Hematopoietic multipotent progenitor cell treated with erythropoietin and hydrocortisone succinate and interleukin-3 and kit ligand, for 4 days (in vitro differentiated cells): ENCODE data around the gene AMFR.
A peak's percentile ranks its signal among the peaks of the same experiment; 100 is the strongest.
"Not testable (repeated sequence)": the region's sequence is repeated elsewhere in the genome, so short reads cannot be mapped to it uniquely, and the experiment has no call there.

Source experiments
- DNase-seq: peaks from one replicate; pipeline ENCODE4 v3.0.0-alpha.2; 2015

AMFR gene

DNA sequence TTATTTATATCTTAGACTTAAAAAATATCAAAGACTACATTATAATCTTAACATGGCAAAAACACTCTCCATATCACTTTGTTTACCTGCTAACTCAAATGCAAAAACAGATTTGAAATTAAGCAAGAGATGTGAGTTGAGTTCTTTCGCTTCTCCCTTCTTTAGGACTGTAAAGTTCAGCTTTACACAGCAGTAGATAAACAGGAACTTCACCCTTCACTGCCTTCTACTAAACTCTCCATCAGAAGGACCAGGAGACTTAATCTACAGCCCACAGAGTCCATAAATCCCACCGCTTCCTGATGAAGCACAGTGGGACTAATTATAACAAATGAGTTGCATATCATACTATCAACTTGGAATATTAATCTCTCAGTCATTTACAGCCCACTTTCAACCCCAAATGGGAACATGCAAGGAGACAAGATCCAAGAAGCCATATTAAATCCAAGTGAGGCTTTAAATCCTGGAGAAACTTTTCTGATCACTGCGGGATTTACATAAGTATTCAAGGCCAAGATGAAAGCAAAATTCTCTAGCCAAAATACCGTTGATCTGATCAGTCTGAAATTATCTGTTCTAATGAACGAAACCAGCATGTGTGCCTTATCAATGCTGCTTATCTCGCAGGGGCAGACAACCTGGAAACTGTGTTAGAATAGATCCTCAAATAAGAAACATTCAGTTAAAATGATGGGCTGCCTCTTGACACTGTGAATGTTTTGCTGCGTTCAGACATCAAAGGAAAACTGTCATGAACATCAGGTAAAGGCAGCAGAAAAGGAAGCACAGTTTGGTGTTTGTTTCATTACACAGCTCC, 1.6 kb downstream of the AMFR start:
- DNase-seq = peak; percentile 59

DNA sequence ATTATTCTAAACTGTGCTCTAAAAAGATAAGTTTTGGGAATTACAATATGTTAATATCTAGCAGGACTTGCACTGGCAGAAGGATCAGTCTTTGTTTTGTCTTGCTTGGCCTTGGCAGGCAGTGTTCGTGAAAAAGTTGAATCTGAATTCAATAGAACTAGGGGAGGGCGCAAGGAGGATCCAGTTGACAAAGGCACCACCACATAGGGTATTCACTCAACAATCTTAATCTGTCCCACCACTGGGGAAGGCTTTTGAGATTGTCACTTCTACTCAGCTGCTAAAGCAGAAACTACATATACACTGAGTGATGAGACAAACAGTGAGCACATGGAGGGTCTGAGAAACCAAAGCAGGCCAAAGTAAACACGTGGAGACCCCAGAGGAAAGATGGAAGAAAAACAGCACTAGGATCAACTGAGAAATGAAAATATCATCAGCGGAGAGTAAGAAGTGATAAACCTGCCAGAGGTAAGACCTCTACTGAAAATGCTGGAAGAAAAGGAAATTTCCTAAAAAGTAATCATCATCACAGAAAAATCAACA, 2.4 kb downstream of the AMFR start:
- DNase-seq = no peak

DNA sequence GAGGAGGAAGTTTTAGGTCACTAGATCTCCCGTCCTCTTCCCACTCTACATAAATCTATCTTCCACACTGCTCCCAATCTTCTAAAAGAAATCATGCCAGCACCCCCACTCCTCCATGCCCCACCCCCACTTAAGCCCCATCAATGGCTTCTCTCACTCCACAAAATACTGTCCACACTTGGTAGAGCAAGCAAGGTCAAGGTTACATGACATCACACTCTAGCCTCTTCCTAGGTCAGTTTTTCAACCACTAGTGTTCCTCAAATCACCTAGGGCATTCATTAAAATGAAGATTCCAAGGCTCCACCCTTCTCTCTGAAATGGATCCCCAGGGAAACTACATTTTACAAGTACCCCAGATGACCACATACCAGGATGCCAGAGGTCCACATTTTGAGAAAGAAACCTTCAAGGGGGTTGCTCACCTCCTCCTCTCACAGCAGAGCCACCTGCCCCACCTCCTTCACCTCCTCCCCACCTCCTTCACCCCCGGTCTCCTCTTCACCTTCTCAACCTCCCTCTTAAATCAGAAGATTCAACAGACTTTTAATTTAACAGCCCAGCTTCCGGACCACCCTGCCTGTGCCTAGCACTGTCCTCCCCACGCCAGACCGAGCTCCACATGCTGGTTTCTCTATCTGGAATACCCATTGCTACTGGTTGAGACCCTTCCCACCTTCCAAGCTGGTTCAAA, 3.2 kb downstream of the AMFR start:
- no peak for DNase-seq

DNA sequence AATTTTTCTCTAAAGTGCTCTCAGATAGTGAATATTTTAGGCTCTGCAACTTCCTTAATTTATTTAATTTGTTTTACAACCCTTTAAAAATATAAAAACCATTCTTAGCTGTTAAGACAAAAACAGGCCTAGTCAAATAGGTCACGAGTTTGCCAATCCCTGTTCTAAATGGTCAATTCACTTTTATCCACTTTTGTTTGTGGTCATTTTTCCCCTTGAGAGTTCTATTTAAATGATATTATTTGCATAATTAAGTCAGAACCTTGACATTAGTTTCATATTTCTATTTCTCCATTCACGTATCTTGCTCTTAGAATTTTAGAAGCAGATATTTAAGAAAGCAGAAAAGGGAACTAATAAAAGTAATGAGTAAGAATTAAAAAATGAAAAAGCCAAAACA, 4.0 kb downstream of the AMFR start:
- no peak for DNase-seq

DNA sequence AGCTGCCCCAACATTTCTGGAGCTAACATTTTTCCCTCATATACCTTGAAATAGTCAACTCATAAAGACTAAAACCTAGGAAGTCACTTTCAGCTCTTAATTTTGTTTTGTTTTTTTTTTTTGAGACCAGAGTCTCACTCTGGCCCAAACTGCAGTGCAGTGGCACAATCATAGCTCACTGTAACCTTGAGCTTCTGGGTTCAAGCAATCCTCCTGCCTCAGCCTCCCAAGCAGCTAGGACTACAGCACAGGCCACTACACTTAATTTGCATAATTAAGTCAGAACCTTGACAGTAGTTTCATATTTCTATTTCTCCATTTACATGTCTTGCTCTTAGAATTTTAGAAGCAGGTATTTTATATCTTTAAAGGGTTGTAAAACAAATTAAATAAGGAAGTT, 4.7 kb downstream of the AMFR start:
- no peak for DNase-seq

DNA sequence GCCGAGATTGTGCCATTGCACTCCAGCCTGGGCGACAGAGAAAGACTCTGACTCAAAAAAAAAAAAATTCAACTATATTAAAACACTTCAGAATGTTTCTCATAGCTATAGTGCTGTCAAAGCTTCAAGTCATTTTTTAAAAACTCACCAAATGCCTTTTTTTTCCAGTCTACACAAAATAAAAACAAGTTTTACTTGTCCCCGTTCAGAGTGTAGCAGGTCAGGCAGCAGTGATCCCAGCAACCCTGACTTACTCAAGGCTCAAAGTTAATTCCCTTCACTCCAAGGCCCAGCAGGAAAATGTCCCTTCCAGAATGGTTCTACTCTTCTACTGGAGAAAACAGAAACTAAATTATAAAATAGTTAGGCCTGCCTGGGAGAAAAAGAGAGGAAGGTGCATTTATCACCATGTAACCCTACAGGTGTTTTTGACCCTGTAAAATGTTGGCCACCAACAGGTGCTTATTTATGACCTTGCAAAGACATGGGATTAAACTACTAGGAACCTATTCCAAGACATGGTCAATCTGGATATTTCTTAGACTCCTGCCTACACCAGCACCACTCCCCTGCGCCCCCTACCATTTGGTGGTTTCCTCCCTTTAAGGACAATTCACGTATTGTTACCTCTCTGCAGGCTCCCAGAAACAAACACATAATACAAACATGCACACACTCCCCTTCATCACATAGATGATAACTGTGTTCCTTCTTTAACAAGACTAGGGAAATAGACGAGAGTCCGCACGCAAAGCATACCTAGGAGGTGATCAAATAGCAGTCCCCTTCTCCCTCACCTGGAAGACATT, 5.4 kb downstream of the AMFR start:
- no peak for DNase-seq

DNA sequence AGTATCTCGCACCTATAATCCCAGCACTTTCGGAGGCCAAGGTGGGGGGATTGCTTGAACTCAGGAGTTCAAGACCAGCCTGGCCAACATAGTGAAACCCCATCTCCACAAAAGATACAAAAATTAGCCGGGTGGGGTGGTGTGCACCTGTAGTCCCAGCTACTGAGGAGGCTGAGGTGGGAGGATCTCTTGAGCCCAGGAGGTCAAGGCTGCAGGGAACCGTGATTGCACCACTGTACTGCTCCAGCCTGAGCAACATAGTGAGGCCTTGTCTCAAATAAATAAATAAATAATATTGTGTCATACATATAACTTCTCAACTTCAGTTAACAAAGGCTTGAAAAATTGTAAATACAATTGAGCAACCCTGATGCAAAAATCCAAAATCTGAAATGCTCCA, 8.2 kb downstream of the AMFR start:
- DNase-seq = no peak

DNA sequence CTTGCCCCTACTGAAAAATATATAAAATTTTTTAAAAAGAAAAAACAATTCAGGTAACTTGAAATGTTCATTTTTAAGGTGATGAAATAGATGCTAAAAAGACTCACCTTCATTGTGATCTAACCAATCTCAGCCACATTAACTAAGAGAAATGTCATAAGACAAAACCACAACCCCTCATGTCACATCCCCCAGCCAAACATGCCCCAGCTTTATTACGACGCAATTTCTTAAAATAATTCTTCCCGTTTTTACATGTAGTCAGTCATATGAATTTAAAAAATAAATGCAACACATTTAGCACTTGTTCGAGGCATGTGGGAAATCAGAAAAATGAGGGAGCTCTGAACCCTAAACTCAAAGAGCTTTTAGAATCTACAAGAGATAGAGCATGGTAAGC, 9.5 kb downstream of the AMFR start:
- peak; percentile 57 for DNase-seq

DNA sequence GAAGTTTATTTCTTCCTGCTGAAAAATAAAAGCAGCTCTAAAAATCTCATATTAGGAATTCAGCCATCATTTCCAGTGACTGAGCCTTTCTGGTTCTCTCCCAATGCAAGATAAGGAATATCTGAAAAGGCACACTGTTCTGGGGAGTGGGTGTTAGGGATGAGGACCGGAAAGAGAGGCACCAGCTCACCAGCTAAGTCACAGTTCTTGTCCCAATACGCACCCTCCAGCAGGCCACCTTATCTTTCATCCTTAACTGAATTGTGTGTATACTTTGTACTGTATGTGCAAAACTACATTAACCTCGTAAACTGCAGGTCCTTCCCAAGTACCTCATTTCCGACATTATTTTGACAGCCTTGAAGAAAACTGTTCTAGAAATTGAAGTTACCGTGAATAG, 11.0 kb downstream of the AMFR start:
- DNase-seq = no peak

DNA sequence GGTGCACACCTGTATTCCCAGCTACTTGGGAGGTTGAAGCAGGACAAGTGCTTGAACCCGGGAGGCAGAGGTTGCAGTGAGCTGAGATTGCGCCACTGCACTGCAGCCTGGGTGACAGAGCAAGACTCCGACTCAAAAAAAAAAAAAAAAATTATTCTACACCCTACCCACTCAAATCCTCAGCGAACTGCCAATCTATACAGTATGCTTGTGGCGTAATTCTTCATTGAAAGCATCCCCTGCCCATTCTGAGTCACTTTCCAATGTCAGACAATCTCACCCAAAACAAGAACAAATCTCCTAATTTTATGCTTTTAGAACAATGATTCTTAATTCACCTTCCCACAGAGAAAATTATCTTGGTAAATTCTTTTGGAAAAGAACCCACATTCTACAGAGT, 12.0 kb downstream of the AMFR start:
- no peak for DNase-seq

DNA sequence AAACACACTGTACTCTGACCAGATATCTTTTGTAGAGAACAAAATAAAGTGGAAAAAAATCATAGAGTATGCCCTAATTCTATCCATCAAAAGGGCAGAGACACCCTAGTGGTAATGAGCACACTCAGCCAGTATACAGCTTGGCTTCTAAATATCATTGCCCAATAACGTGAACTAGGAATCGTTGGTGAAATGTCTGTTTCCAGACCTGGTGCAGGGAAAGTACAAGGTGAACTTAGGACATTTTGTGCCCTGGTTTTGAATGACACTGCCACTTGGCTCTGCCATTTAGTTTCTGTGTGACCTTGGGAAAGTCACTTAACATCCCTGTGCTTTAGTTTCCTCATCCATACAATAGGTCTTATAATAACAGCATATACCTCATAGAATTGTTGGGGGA, 13.7 kb downstream of the AMFR start:
- DNase-seq = no peak

DNA sequence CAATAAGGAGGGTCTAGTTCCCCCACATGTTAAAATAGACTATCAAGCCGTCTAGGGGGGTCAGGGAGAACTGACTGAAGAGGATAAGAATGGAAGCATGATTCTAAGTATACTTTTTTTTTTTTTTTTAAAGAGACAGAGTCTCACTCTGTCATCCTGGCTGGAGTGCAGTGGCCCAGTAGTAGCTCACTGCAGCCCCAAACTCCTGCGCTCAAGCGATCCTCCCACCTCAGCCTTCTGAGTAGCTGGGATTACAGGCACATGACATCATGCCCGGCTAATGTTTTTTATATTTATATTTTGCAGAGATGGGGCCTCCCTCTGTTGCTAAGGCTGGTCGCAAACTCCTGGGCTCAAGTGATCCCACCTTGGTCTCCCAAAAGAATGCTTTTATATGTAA, 14.2 kb downstream of the AMFR start:
- DNase-seq = no peak

DNA sequence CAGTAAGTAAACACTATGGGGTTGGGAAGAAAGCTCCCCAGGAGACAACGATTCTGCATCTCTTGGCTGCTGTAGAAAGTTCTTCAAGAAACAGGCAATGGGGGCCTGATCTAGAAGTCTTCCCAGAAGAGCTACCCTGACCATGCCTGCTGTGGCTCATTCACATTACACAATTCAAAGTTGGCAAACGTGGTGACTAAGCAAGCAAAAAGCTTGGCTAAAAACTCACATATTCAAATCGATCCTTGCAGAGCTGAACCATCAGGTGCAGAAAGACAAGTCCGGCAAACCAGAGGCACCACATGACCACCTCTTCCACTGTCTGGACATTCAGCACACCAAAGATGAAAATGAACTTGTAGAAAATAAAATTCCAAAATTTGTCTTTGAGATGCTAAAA, 16.1 kb downstream of the AMFR start:
- DNase-seq = no peak

DNA sequence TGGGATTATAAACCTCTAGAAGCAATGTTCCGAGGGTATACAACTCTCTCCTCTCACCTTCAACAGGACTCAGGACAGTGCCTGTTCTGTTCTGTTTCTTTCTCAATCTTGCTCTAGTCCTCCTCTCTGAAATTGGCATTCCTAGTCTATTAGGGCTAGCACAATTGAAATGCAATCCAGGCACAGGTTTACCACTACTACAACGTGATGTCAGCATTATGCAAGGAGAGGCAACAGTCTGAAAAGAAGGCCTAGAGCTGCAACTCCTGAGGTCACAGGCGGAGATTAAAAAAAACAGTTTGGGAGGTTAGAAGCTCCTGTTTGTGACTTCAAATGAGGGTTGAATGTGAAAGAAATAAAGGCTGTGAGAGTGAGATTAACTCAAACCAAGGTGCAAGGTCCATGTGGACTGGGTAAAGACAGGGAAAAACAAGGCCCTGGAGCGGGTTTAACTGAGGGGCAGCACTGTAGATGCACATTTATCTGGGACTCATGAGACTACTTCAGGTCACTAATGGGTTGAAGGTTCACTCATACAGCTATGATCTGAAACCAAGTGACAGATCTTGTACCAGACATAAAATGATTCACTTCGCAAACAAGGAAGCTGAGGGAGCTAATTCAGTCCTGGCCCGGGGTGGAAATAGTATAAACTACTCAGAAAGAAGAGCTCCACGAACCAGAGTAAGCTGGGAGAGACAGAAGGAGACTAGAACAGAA, 16.8 kb downstream of the AMFR start:
- DNase-seq = no peak

DNA sequence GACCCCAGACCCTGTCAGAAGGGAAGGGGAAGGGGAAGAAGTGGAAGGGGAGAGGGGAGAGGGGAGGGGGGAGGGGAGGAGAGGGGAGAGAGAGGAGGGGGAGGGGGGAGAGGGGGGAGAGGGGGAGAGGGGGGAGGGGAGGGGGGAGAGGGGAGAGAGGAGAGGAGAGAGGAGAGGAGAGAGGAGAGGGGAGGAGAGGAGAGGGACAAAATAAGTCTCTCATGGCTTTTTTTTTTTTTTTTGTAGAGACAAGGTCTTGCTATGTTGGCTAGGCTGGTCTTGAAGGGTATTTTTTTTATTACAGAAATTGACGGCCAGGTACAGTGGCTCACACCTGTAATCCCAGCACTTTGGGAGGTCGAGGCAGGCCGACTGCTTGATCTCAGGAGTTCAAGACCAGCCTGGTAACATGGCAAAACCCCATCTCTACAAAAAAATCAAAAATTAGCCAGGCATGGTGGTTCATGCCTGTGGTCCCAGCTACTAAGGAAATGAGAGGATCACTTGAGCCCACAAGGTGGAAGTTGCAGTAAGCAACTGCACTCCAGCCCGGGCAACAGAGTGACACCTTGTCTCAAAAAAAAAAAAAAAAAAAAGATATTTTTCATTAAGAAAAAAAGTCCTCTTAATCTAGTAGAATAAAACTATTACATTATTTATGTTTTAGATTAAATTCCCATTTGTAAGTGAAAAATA, 19.2 kb downstream of the AMFR start:
- no peak for DNase-seq

DNA sequence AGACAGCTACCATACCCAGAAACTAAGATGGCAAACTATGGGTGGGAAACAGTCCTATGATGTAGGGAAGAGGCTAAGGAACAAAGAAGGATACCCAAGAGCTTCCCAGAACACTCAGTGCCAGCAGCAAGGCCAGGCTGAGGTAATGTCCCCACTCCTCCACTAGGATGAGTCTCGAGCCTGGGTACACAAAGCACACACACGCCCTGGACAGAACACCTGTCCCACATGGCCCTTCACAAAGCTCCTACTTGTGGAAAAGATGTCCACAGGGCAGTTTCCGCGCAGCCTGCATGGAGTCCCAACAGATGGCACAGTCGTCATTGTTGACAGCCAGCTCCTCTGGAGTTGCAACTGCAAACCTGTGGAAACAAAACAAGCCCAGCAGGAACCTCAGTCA, 23.9 kb downstream of the AMFR start:
- peak; percentile 41 for DNase-seq

DNA sequence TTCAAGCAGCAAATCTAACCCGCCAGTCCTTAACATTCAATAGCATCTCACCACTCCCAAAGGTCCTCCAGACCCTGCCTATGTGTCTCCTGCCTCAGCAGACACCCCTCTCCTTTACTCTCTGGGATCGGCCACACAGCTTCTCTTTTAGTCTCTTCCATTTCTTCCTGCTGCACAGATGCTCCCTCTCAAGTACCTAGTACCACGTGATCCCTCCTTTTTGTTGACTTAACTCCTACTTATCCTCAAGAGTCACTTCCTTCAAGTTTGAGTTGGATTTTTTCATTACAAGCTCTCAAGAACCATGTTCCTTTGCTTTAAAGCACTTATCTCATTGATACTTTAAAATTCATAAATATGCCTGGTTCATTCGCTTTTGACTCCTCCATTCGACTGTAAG, 24.9 kb downstream of the AMFR start:
- no peak for DNase-seq

DNA sequence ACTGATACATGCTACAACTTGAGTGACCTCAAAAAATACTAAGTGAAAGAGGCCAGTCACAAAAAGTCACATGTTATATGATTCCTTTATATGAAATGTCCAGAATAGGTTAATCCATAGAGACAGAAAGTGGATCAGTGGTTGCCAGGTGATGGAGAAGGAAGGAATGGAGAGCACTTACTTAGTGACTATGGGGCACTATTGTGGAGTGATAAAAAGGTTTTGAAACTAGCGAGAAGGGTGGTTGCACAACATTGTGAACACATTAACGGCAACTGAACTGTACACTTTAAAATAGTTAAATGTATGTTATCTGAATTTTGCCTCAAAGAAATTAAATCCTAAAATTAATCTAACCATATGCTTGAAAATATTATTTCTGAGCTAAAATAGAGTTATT, 25.9 kb downstream of the AMFR start:
- no peak for DNase-seq

DNA sequence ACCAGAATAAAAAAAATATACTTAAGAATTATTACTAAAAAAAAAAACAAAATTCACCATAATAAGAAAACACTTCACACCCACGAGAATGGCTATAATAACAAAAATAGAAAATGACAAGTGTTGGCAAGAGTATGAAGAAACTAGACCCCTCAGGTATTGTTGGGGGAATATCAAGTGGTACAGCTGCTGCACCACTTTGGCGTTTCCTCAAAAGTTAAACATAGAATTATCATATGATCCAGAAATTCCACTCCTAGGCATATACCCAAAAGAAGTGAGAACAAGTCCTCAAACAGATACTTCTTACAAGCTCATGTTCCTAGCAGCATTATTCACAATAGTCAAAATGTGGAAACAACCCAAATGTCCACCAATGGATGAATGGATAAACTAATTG, 26.3 kb downstream of the AMFR start:
- no peak for DNase-seq

DNA sequence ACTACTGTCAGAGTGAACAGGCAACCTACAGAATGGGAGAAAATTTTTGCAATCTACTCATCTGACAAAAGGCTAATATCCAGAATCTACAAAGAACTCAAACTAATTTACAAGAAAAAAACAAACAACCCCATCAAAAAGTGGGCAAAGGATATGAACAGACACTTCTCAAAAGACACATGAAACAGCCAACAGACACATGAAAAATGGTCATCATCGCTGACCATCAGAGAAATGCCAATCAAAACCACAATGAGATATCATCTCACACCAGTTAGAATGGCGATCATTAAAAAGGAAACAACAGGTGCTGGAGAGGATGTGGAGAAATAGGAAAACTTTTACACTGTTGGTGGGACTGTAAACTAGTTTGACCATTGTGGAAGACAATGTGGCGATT, 28.6 kb downstream of the AMFR start:
- DNase-seq = not testable (repeated sequence)

DNA sequence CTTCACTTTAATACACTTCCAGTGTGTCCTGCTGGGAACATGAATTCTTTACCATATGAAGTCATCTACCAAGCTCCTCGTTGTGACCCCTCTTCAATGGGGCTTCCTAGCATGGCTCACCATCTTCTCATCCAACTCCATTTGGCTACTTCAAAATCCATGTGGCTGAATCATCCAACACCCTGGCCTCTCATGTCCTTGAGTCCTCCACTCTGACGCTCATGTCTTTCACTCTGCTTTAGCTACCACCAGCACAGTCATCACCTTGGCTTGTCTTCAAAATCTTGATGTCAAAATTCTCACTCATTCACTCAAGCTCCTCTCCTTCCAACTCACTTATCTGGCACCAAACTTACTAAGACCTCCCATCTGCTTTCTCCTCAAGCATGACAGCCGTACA, 35.8 kb downstream of the AMFR start:
- no peak for DNase-seq

DNA sequence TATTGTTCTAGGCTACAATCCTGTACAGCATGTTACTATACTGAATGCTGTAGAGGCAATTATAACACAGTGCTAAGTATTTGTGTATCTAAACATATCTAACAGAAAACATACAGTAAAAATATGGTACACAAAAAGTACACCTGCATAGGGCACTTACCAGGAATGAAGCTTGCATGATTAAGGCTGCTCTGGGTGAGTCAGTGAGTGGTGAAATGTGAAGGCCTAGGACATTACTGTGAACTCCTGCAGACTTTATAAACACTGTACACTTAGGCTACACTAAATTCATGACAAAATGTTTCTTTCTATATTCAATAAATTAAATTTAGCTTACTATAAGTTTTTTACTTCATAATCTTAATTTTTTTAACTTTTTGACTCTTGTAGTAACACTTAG, 37.1 kb downstream of the AMFR start:
- DNase-seq = no peak
